Pancreas (tissue), 10 donors: ENCODE data around the gene OLFM1. TPM values are rescaled to one million over a fixed set of nuclear protein-coding genes. Genes with fewer than 3 reads are reported as not detected.
A peak's percentile ranks its signal among the peaks of the same experiment; 100 is the strongest.

Experiments used
- ATAC-seq, 4 donors: fragments of 200-7000 bp; cut with Tn5 transposase; one replicate each; pipeline versions ENCODE4 v1.8.0 to v1.9.1; 2020; ENCODE audit warnings: mild to moderate bottlenecking in 4 of 4, moderate library complexity in 4 of 4
- DNase-seq, 6 donors: peaks; one replicate each; pipeline ENCODE4 v3.0.0-alpha.2; 2020
- FAIRE-seq: peaks from 2 replicates; lab custom pipeline; 2012; peaks lifted over from hg19 to GRCh38; lab: Jason Lieb, UNC
- H3K27ac ChIP-seq, 4 donors: fragments of 200-600 bp; sonication (generic); 1 replicate in 3 of 4; 2 replicates in 1 of 4; pipeline versions ENCODE4 v1.5.0 to v1.8.0; 2020
- H3K27me3 ChIP-seq, 4 donors: fragments of 200-600 bp; one replicate each; pipeline ENCODE4 v1.8.0; 2021
- H3K36me3 ChIP-seq, 3 donors: fragments of 200-600 bp; sonication (generic) in 1 of 3; one replicate each; pipeline versions ENCODE4 v1.5.0 to v1.8.0; 2020 to 2021
- H3K4me1 ChIP-seq, 3 donors: fragments of 200-600 bp; one replicate each; pipeline ENCODE4 v1.8.0; 2021
- H3K4me3 ChIP-seq, 4 donors: fragments of 200-600 bp; sonication (generic) in 2 of 4; one replicate each; pipeline versions ENCODE4 v1.5.0 to v1.8.0; 2020 to 2021
- H3K9me3 ChIP-seq, 4 donors: fragments of 200-600 bp; one replicate each; pipeline ENCODE4 v1.8.0; 2021
- WGBS, 2 donors: extraction: QIAGEN DNeasy Blood & Tissue Kit; methylation state at CpG; one replicate each; pipeline ENCODE4 v1.1.7; 2013; 5-methylcytosine and 5-hydroxymethylcytosine counted together
- intact Hi-C, 3 donors: fragments of 100-400 bp; cut with DNase I; formaldehyde crosslinking; loops; one replicate each; pipeline versions ENCODE4 v1.11.1 to v1.14.2; 2022
- polyA plus RNA-seq, 2 donors: library from polyadenylated mRNA; stranded (reverse); fragments of 200-250 nt; gene quantifications; one replicate each; pipeline ENCODE4 v1.2.3, GENCODE V29; 2013
- total RNA-seq, 6 donors: library from RNA; stranded (reverse); fragmentation: NEBNext Ultra II Directional in 4 of 6; extraction: Animal tissue kit (Norgen Biotek cat#: 25700) in 4 of 6; gene quantifications; one replicate each; pipeline versions ENCODE4 v1.2.1 to v1.2.4, GENCODE V29; 2021 to 2023
- TF ChIP-seq, protein P1 (sequence below), 4 donors: fragments of 200-600 bp; sonication (generic) in 3 of 4; IDR thresholded peaks; one replicate each; pipeline versions ENCODE4 v1.5.0 to v1.8.0; 2021; ENCODE audit warnings: antibody characterized with exemption in 4 of 4
- donor health status: healthy with polysubstance abuse.
- donor health status: DM: no; HTN: no; CAD: no; lungs with moderate emphysema.
- donor health status: DM: no; HTN: no; CAD: no.
- donor health status: control.
- donor health status: control.
- donor health status: Bipolar disorder and iron deficiency.
- donor health status: DM: yes; HTN: yes; CAD: no.
- donor health status: DM: no; HTN: no; CAD: no.
- donor health status: DM: no; HTN: no; CAD: no.
- donor health status: DM: yes; HTN: yes; CAD: no.

The OLFM1 gene
- total and polyA plus RNA-seq, 8 donors, result 5.9 to 14.1 (median 7.8) TPM

DNA sequence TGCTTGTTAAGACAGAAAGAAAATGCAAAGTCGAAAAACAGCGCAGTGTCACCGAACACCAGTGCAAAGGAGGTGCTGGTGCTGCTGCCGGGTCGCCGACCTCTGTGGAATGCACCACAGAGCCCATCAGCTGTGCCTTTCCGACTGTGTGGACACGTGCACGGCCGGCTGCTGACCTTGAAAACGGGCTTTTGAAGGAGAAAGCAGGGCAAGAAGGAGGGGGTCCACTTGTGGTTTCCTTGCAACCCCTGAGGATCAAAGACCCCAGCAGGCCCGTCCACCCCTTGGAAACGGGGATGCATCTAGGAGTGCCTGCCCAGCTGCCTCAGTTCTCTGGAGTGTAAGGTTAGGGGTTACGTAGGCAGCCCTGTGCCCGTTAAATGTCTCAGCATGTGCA is 6.2 kb upstream of the OLFM1 start:
- Histone ChIP-seq H3K36me3 (no peaks in the 10 kb centered on the region), H3K4me3 (no peak overlapping the region), H3K27ac (no peak overlapping the region), H3K9me3 (no peaks in the 10 kb centered on the region), H3K4me1 (peaks cover 15 to 16% (median 15%) of the 10 kb centered on the region in 3 donors), H3K27me3 (no peaks in the 10 kb centered on the region)
- WGBS, 2 donors, result 63 to 75% methylated on average over 15 of the region's 15 CpGs
- ATAC-seq (no peak), DNase-seq (peak in 2 of 6 donors; percentile 17 to 25), FAIRE-seq (no peak)
- TF ChIP-seq, protein P1, sequence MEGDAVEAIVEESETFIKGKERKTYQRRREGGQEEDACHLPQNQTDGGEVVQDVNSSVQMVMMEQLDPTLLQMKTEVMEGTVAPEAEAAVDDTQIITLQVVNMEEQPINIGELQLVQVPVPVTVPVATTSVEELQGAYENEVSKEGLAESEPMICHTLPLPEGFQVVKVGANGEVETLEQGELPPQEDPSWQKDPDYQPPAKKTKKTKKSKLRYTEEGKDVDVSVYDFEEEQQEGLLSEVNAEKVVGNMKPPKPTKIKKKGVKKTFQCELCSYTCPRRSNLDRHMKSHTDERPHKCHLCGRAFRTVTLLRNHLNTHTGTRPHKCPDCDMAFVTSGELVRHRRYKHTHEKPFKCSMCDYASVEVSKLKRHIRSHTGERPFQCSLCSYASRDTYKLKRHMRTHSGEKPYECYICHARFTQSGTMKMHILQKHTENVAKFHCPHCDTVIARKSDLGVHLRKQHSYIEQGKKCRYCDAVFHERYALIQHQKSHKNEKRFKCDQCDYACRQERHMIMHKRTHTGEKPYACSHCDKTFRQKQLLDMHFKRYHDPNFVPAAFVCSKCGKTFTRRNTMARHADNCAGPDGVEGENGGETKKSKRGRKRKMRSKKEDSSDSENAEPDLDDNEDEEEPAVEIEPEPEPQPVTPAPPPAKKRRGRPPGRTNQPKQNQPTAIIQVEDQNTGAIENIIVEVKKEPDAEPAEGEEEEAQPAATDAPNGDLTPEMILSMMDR (IDR thresholded peaks at IDR 0.05), result no peak
- intact Hi-C loops, result loop anchor here in 1 of 3 donors (5.0 kb wide), 1 partner anchor 331 kb away; no protein-coding TSS in a partner anchor

DNA sequence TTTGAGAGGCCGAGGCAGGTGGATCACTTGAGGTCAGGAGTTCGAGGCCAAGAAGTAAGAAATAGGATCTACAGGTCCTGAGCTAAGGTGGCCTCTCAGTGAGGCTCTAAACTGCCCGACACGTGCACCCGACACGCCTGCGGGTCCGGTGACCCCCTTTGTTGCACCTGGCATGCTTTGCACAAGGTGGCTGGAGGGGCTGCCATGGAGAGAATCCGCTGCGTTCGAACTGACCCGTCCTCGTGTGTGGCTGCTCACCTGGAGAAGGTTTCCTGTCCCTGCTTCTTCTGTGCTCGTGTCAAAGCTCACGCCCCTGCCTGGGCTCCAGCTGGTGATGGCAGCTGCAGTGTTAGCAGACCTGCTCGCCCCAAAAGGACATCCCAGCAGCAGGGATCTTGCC is 5.7 kb upstream of the OLFM1 start:
- H3K4me3 ChIP-seq, result no peak overlapping the region
- H3K36me3 ChIP-seq, result no peaks in the 10 kb centered on the region
- DNase-seq (peak in 2 of 6 donors; percentile 8 to 45), ATAC-seq (no peak), FAIRE-seq (no peak)
- 81 to 88% methylated on average over 16 of the region's 16 CpGs for WGBS, 2 donors
- no peaks in the 10 kb centered on the region for H3K9me3 ChIP-seq
- no peak overlapping the region for H3K27ac ChIP-seq
- H3K4me1 ChIP-seq, result peaks cover 18 to 21% (median 20%) of the 10 kb centered on the region in 3 donors
- TF ChIP-seq, protein P1 (IDR thresholded peaks at IDR 0.05), result no peak
- intact Hi-C loops, result loop anchor here in 1 of 3 donors (5.0 kb wide), 1 partner anchor 331 kb away; no protein-coding TSS in a partner anchor
- no peaks in the 10 kb centered on the region for H3K27me3 ChIP-seq

DNA sequence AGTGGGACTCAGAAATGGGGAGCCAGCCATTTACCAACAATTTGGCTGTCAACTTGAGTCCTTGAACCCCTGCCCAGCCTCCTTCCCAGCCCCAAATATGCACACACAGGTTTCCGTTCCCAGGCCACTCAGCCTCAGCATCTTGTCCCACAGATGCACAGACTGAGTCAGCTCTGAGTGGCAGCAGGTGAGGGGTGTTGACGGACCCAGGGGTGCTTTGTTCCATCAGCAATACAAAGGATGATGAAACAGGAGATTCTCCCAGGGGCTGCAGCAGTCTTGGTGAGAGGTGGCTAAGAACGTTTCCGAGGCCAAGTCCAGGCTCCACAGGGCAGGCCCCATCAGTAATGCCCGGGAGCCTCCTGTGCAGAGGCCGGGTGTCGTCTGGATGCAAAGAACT is 4.9 kb upstream of the OLFM1 start:
- Histone ChIP-seq H3K27me3 (no peaks in the 10 kb centered on the region), H3K4me1 (peaks cover 18 to 26% (median 25%) of the 10 kb centered on the region in 3 donors), H3K36me3 (no peaks in the 10 kb centered on the region), H3K27ac (no peak overlapping the region), H3K9me3 (no peaks in the 10 kb centered on the region), H3K4me3 (no peak overlapping the region)
- TF ChIP-seq, protein P1 (IDR thresholded peaks at IDR 0.05), result no peak
- peak in 2 of 6 donors; percentile 5 to 27 for DNase-seq
- intact Hi-C loops, result loop anchor here in 1 of 3 donors (5.0 kb wide), 1 partner anchor 330 kb away; no protein-coding TSS in a partner anchor
- WGBS, 2 donors, result 58 to 72% methylated on average over 7 of the region's 7 CpGs
- no peak for ATAC-seq
- FAIRE-seq, result no peak

DNA sequence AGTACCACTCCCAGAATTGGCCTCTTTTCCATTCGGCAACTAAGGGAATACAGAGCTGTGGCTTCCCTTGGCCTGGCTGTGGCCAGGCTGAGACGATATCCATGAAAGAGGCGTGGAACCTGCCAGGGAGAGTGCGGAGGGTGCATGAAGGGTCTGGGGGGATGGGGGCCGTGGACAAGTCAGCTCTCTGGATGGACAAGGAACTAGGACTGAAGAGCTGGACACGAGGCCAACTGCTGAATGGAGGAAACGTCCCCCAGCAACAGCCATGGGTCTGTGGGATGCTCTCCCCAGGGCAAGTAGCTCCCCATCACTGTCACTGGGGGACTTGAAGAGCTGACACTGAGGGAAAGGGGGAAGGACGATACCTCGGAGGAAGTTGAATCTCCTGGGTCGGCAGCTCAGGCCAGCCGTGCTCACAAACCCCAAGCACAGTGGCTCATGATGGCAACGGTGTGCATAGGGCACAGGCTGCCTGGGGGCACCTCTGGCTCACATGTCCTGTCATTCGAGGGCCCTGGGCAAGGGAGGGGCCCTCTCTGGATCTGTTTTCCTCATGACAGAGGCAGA is 4.1 kb upstream of the OLFM1 start:
- DNase-seq, result peak in 2 of 6 donors; percentile 9 to 31
- 60 to 66% methylated on average over 13 of the region's 13 CpGs for WGBS, 2 donors
- ATAC-seq, result no peak
- Histone ChIP-seq H3K36me3 (no peaks in the 10 kb centered on the region), H3K27me3 (no peaks in the 10 kb centered on the region), H3K4me1 (peaks cover 18 to 27% (median 26%) of the 10 kb centered on the region in 3 donors), H3K4me3 (no peak overlapping the region), H3K27ac (no peak overlapping the region), H3K9me3 (no peaks in the 10 kb centered on the region)
- intact Hi-C loops, result loop anchor here in 1 of 3 donors (5.0 kb wide), 1 partner anchor 329 kb away; no protein-coding TSS in a partner anchor
- TF ChIP-seq, protein P1 (IDR thresholded peaks at IDR 0.05), result no peak
- FAIRE-seq, result no peak

DNA sequence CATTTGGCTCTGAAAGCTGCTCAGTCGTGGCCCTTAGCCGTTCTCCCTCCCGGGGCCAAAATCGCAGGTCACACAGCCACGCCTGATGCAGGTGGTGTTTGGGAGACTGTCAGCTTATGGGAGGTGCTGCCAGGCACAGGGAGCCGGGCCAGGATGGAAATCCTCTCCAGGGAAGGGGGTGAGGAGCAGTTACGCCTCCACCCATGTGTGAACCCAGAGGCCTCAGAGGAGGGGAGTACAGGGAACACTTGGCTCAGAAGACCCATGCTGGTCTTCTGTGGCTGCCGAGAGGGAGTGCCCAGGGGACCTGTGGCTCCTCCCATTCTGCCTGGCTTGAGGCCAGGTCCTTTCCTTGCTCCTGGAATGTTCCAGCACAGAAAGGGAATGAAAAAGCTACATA is 3.6 kb upstream of the OLFM1 start:
- TF ChIP-seq, protein P1 (IDR thresholded peaks at IDR 0.05), result no peak
- no peak for ATAC-seq
- Histone ChIP-seq H3K36me3 (no peaks in the 10 kb centered on the region), H3K4me1 (peaks cover 18 to 31% (median 26%) of the 10 kb centered on the region in 3 donors), H3K4me3 (no peak overlapping the region), H3K27ac (no peak overlapping the region), H3K9me3 (no peaks in the 10 kb centered on the region), H3K27me3 (no peaks in the 10 kb centered on the region)
- no peak for FAIRE-seq
- 24 to 31% methylated on average over 8 of the region's 8 CpGs for WGBS, 2 donors
- intact Hi-C loops, result loop anchor here in 1 of 3 donors (5.0 kb wide), 1 partner anchor 328 kb away; no protein-coding TSS in a partner anchor
- DNase-seq, result peak in 3 of 6 donors; percentile 36 to 60 (median 58)
